Activated CD4-positive, alpha-beta T cell treated with anti-CD3 and anti-CD28 coated beads, Interleukin-2, Interleukin-6, amounts not matched to agents 100 ng/mL and 50 ng/mL, durations not matched to agents 16 hours and 8 hours (primary cell): Measurements from ENCODE around the gene MTMR1.

ENCODE experiments used
- DNase-seq: peaks from one replicate; pipeline ENCODE4 v3.0.0-alpha.2; 2020

The MTMR1 gene

DNA sequence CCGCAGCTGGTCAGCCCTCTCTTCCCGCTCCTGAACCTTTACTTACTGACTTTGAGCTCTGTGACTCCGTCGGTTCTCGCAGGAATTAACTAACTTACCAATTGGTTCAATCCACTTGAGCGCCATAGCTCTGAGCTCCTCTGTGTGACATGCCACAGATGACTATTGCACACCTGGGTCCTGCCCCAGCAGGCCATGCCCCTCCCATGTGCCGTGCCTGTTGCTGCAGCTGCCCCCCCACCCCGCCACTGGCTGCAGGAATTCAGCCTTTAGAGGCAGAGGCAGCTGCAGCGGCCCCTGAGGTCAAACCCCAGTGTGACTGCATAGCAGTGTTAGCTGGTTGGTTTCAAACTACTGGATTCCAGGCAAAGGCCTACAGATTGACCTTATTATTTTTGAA lies 70.6 kb downstream of the MTMR1 start:
- DNase-seq: no peak

DNA sequence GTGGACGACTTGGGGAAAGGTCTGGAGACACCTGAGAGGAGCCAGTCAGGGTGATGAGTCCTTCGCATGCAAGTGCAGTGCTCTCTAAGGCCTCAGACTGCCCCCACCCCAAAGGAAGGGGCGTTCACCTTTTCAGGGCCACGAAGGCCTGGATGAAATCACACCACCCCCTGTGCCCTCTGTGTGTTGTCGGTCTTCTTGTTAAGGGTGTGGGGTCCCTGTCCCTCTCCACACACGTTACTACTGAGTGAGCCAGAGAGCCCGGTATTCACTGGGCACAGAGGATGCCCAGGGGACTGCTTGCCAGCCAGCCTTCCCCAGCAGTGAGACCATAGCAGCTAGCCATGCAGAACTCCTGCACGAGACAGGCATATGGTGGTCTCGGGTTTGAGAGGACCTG lies 72.0 kb downstream of the MTMR1 start:
- no peak for DNase-seq

DNA sequence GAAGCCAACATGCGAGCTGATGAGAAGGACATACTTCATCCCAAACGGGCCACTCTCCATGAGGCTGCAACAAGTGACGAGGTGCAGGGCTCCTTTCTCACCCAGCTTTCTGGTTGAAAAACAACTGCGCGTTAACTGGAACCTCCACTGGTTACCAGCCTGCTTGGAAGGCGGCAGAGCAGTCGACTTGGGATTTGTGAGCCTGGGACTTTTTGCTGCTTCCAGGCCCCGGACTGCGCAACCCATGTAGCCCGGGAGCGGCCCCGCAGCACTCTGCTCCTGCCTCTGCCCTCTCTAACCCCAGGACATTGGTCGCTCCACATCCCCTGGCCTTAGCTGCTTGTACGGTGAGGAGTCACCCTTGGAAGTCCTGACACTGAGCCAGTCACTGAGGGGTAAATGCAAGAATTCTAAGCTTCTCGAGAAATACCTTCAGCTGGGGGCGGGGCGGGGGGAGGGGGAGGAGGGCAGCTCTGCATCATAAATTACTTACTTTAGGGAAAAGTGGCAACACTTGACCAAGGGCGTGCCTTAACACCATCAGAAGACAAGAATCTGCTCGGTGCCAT lies 72.7 kb downstream of the MTMR1 start:
- no peak for DNase-seq

DNA sequence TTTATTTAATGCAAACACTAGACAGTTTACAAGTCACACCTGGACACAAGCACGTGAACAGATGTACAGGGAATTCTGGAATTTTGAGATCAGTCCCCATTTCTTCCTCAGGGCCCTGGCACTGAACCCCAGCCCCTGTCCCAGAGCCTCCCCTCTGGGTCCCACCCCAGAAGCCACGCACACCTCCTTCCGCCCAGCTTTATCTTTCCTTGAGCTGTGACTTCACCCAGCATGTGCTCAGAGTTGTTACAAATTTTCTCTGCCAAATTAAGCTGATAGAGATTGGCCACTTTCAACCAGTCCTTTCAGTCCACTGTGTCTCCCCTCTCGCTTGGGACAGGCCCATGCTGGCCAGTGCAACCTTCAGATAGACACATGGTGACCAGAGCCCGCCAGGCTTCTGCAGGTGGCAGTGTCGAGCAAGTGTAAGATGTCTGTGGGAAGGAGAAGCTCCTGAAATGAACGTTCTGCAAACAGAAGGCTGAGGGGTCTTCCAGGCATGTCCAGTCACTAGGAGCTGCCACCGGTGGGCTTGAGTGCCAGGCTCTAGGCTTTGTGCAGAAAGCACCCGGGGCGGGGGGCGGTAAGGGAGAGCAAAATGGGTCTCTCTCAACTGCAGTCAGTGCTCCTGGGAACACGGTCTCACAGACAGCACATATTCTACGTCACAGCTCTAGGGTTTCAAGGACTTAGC lies 73.3 kb downstream of the MTMR1 start:
- DNase-seq: peak; percentile 11

DNA sequence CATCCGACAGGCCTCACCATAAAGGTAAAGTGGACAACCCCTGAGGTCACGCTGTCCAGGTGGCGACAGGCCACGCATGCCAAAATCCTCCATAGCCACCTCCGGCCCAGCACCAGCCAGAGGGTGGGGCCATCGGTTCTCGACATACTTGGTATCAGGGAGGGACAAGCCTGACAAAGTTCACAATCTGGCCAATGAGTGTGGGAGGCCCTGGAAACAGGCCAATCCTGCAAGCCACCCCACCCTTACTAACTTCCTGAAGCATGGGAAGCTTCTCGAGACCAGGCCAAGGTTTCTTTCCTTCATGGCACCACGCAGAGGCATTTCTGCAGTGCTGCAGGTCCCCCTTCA lies 73.8 kb downstream of the MTMR1 start:
- no peak for DNase-seq

DNA sequence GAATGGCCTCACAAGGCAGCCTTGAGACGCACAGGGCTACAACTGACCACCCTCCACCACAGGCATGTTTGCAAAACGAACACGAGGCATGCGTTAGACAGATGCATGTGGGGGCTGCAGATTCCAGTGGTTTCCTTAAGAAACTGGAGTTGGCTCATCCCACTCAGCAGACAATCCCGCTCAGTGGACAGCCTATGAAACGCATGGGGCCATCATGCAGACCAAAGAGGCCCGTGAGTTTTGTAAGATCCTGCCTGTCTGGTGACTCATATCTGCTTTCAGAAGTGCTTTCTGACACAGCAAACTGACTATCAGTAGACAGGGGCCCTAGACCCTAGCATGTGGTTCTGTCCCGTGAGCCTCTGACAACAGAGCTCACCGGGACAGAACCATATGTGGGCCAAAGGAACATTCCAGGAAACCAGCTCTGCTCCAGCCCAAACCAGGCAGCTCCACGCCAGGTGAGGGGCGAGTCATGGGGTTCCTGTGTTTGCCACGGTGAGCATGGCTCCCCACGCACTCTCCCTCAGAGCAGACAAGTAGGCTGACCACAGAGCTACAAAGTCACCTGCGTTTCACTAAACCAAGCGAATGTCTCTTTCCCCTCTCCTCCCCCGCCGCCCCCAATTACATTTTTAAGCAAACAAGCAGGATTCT lies 74.4 kb downstream of the MTMR1 start:
- DNase-seq: peak; percentile 58

DNA sequence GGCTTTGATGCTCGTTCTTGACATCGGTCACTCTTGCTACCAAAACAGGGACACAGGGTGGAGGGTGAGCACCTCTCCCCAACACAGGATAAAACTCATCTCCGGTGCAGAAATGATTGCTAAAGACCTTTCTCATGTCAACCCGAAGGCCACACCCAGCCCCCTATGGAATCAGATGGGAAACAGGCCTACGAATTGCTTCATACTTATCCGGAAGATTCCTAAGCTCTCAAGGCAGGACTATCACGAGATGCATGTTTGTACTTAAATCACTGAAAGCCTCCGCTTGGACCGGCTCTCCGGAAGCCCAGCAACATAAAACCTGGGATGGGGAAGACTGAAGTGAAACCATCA lies 74.9 kb downstream of the MTMR1 start:
- no peak for DNase-seq

DNA sequence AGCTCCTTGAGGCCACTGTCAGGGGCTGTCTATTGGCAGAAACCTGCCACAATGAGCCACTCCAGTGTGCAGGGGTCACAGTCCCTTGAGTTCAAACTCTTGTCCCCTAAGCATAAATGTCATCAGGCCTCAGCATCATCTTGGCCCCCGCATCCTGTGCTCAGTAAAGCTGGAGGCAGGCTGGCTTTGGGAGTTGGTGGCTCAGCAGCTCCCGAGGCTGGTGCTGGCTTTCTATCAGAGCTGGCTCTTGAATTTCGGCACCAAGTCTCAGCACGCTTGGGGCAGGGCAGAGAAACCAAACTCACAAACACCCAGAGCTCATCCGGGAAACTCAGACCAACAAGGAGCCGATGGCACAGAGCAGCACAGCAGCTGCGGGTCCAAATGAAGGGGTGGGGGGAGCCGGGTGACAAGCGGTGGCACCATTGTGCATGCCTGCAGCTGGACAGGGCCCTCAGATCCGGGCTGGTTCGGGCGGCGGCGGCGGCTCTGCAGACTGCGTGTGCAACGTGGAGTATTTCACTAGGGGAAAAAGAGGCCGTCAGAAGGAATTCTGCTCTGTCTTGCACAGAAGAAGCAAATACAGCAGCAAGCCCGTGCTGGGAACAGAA lies 75.5 kb downstream of the MTMR1 start:
- DNase-seq: no peak

DNA sequence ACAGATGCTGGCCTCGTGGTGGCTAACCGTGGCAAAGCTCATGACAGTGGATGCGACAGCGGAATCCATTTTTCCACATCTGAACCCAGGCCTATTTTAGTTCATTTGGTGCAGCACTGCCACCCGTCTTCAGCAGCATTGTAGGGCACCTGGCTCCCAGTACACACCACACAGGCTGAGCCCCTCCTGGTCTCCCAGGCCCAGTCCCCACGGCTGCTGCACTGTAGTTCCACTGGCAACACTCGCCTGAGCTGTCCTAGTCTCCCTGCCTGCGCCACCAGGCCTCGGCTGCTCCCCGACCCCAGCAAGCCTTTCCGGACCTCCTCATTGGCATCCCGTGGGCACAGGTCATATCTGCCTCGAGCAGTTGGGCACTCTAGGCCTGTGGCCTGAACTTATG lies 76.2 kb downstream of the MTMR1 start:
- no peak for DNase-seq

DNA sequence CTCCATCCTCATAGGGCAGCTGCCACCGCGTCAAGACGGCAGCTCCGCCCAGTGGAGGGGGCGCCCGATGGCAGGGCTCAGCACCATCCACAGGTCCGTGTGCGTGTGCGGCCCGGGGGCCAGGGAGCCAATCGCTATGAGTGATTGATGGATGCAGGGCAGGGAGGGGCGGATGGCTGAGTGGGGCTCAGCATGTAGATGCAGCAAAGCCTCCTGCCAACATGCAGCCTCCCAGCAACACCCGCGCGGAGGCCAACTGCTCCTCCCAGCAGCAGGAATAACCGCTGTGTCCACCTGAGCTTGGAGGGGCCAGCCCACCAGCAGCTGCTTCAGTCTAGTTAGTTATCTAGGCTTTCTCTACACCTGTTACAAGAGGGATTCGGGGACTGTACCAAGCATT lies 77.4 kb downstream of the MTMR1 start:
- no peak for DNase-seq

DNA sequence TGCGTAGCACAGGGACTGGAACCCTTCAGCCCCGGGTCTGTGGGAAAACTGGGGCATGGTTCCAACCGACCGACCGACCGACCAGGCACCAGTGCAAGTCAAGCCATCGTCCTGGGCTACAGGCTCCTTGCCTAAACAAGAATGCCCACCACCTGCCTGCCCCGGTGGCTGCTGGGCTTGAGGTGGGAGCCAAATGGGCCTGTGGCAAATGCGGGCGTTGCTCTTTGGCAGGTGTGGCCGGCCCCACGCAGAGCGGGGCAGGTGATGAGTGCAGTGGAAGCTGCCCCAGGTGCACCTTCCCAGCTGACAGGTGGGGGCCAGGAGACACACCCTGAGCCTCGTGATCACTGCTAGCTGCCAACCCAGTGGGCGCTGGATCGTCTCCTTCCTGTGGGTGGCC lies 77.9 kb downstream of the MTMR1 start:
- DNase-seq: no peak

DNA sequence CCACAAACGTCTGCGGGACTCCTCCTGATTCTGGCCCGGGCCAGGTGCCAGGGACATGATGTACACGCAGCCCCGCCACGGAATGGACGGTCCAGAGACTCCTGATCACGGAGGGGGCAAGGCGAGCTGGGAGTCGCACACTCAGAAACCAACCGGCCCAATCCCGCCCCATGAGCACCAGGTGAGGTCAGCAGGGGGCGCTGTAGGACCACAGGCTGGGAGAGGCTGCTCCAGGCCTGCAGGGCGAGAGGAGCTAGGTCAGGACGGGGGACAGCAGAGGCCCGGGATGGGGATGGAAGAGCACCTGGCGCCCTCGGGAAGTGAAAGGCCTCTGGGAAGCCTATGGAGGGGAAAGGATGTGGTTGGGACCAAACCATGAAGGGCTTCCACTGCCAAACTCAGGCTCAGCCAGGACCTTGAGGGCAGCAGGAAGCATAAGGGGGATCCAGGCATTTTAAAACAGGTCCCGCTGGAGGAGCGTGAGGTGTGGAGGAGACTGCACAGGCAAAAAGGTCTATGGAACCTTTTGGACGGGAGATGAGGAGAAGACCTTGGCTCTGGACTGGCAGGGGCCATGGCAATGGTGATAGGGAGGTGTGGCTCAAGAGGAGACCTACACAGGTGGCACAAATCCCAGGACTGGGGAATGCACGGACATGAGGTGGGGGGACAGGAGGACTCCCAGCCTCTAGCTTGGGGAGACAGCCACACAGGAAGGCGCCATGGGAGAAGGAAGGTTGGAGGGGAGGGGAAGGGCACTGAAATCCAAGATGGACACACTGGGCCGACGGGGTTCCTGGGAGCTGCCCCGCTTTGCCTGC lies 79.2 kb downstream of the MTMR1 start:
- peak; percentile 88 for DNase-seq

DNA sequence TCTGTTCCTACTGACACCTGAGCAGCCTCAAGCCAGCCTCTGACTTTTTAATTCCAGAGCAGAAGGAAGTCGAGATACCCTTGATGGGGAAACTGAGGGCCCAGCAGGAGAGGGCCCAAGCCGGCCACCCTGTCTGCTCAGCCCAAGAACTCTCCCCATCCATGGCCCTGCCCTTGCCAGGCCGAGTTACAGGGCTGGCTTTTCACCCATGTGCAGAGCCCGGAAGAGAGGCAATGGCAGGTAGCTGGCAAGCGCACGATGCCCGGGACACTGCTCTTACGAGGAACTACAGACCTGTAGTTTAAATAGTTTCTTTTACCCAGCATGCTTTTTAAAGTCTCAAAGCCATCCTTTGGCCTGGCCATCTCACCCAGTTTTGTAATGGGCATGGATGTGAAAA lies 79.9 kb downstream of the MTMR1 start:
- no peak for DNase-seq

DNA sequence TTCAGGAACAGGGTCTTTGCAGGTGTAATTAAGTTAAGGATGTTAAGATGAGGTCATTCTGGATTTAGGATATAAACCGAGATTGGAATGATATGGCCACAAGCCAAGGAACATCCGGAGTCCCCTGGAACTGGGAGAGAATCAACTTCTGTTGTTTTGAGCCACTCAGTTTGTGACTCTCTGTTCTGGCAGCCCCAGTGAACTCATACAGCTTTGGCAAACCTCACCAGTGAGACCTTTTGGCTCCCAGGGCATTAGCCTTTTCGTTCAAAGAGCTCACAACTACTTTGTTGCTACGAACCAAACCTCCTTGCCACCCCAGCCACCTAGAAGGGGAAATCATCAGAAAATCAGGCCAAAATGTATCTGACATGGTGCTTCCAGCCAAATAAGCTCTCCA lies 80.4 kb downstream of the MTMR1 start:
- no peak for DNase-seq

DNA sequence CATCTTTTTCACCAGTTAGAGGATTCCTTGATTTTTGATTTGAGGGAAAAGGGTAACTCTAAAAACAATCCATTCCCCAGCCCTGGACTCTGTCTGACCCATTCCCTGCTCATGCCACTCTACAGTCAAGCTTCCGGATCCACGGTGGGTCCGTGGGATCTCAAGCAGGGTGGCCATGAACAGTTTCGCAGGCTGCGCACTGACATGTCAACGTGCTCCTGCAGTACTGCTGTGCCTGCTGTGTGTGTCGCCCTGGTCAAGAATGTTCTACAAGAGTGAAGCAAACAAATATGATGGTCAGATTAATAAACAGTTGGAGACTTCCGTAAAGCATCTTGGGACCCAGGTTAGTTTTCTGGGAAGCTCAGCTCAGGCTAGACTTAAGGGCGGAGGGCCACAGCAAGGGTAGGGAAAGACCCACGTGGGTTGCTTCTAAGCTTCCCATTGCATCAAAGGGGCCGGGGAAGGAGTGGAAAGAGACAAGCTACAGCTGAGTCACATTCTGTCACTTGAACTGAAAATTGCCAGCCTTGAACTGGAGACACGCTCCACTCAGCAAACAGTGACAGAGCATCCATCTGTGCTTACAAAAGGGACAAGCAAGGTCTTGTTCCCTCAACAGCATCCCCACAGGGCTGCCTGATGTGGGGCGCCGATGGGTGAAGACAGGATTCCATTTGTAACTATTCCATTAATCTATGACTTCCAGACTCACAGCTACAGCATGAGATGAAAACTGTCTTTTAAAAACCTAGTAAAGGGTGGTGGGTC lies 81.8 kb downstream of the MTMR1 start:
- DNase-seq: no peak

DNA sequence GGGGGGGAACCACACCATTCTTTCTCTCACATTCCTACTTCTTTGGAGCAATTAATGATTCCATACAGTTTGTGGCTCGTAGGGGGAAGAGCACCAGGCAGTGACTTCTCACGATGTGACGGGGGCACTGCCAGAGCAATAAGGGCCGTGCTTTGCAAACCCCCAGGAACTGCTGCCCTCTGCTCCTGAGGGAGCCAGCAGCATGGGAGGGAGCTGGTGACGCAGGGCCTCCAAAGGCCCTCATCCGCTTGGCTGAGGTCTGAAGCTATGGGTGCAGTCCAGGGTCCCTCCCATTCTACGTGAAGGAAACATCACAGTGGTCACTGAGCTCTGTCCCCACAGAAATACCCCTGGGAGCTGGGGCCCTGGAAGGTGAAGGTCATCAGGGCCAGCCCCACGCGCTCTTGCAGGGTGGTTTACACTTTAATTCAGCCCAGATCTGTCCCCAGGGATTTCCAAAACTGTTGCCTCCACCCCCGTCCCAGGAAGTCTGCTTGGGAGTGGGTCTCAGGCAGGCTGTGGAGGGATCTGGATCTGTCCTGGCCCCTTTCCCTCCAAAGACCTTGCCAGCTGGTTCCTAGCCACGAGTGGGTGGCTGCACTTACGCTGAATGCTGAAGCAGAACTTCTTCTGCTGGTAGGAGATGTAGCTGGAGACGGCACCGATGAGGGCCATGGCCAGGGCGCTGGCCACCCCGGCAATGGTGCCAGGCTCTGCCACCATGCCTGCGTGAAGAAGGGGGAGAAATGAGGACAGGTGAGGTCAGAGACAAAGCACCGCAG lies 82.6 kb downstream of the MTMR1 start:
- no peak for DNase-seq

DNA sequence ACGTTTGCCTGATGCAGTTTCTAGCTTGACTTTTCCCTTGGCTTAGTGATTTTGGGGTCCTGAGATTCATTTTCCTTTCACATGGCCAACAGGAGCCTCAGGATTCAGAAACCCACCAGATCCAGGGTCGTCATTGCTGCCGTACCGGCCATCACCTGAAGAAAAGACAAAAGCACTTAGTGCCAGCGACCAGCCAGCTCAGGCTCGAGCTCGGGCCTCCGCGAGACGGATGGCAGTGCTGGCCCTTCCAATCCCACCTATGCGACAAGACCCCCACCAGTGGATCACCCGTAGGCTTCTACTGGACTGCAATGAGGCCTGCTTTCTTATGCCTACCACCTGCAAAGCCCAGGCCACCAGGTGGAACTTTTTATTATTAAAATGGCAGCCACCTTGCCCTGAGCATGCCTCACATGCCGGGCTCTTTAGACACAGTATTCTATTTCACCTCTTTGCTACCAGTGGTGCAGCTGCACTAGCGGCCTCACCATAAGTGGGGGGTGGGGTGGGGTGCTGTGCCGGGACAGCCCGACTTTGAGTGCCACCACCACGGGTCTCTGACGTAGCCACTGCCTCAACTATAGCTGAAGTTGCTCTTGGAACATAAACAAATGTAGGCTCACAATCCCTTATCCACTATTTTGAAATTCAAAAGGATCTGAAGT lies 84.3 kb downstream of the MTMR1 start:
- DNase-seq: no peak

DNA sequence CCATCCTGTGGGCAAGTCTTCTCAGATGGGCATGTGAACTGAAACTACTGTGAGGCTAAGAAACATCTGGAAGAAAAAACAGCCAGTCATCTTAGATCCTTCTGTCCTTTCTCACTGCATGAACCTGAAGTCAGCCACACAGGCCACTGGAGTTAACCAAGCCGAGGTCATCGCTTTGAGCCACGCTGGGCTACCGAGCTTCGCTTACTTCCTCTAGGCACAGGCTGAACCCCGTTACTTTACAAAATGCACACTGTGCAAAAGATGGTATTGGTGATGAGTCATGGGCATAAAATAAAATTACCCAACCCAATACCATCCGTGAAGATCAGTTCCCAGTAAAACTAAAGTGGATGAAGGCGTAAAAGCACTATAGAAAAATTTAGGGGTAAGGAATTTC lies 86.2 kb downstream of the MTMR1 start:
- DNase-seq: no peak

DNA sequence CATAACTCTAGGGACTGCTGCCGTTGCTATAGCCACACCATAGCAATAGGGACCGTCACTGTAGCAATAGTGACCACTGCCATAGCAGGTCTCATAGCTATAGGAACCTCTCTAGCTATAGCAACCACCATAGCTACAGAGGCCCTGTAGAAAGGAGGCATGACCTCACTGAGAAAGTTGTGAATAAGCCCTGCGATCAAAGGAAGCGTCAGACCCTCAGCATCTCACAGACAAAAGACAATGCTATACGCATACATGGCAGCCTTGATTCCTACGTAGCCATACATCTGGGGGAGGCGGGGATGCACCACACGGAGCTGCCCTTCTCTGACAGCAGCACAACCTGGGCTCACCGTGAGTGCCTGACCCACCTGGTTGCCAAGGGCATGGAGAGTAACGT lies 88.5 kb downstream of the MTMR1 start:
- DNase-seq: no peak

DNA sequence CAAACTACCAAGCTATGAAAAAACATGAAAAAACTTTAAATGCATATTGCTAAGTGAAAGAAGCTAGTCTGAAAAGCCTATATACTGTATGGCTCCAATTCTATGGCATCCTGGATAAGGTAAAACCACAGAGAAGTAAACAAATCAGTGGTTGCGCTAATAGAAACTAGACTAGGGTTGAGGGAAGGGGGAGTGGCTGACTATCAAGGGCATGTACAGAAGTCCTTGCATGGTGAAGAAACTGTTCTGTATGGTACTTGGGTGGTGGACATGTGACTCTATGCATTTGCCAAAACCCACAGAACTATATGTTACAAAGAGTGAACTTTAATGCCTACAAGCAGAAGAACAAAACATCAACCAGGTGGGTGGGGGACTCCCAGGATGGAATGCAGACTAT lies 96.8 kb downstream of the MTMR1 start:
- no peak for DNase-seq

DNA sequence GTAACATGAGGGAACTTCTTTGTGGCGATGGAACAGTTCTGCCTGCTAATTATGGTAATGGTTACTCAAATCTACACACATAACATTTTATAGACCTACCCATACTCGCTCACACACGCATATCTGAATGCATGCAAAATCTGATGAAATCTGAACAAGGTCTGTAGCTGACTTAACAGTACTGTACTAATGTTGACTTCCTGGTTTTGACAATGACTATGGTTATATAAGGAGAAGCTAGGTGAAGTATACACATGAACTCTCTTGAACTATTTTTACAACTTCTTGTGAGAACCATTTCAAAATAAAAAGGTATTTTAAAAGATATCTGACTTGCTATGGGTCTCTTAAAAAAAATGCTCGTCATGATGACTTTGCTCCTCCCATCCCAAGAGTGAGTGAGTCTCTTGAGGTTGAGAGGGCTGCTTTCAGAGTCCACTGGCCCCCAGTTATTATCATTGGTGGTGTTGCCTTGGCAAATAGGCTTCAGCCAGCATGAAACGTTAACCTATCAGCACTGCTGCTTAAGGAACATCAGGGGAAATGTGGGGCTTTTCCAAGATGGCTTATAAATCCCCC lies 99.8 kb downstream of the MTMR1 start:
- no peak for DNase-seq
